Prostate gland (tissue), 2 donors: Measurements from ENCODE around the gene CSNK1D.

Experiments used
- POLR2A ChIP-seq: fragments of 450-650 bp; IDR thresholded peaks from one replicate; pipeline ENCODE4 v1.6.1; 2016; ENCODE audit warnings: antibody characterized with exemption, mild to moderate bottlenecking
- TF ChIP-seq, protein P1 (sequence below), 4 experiments: fragments of 200-600 bp in 2 of 4; fragments of 450-650 bp in 2 of 4; sonication (generic) in 2 of 4; IDR thresholded peaks; 1 replicate in 3 of 4; 2 replicates in 1 of 4; pipeline ENCODE4 v1.5.1; 2016 to 2019; ENCODE audit warnings: antibody characterized with exemption in 4 of 4, mild to moderate bottlenecking in 2 of 4, moderate library complexity in 2 of 4

DNA sequence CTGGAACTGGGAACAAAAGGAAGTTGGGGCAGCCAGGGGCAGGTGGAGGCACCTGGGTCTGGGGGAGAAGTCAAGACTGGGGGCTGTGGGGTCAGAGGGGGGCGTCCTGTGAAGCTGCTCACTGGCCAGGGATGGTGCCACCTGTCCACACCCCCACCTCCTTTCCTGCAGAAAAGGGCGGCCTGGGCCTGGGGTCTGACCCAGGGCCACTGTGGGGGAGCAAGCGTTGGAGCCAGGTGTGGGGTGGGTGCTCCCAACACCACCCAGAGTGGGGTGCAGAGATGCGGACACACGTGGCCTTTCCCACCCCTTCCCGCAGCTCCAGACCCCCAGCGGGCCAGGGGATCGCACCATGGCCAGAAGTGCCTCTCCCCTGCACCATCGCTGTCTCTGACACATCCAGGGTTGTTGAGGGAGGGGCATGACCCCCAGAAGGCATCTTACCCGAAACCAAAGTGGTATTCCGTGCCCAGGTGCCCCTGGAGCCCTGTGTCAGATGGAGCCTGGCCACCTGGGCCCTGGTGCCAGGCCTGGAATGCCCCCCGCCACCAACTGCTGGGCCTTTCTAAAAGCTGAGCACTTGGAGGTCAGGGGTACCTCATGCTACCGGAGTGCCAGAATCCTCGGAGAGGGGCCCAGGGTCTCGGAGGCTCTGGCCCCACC is 47.2 kb downstream of the CSNK1D start:
- TF ChIP-seq, protein P1, sequence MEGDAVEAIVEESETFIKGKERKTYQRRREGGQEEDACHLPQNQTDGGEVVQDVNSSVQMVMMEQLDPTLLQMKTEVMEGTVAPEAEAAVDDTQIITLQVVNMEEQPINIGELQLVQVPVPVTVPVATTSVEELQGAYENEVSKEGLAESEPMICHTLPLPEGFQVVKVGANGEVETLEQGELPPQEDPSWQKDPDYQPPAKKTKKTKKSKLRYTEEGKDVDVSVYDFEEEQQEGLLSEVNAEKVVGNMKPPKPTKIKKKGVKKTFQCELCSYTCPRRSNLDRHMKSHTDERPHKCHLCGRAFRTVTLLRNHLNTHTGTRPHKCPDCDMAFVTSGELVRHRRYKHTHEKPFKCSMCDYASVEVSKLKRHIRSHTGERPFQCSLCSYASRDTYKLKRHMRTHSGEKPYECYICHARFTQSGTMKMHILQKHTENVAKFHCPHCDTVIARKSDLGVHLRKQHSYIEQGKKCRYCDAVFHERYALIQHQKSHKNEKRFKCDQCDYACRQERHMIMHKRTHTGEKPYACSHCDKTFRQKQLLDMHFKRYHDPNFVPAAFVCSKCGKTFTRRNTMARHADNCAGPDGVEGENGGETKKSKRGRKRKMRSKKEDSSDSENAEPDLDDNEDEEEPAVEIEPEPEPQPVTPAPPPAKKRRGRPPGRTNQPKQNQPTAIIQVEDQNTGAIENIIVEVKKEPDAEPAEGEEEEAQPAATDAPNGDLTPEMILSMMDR (IDR thresholded peaks at IDR 0.05) = no peak
- no peak for TF ChIP-seq POLR2A
